ENCODE measurements around the gene ASB2. TPM values are rescaled to one million over a fixed set of nuclear protein-coding genes. Genes with fewer than 3 reads are reported as not detected.

Gene ASB2
- total and polyA plus RNA-seq, 4 donors = 9.1 to 57.0 (median 39.1) TPM

GRCh38 chr14:93921001-93921806 lies 55.2 kb downstream of the ASB2 start:
- no peak overlapping the region for H3K27ac ChIP-seq (ENCODE audit: low read depth in 1 of 2, low read length in 2 of 2)
- H3K36me3 ChIP-seq (ENCODE audit: control insufficient read depth in 1 of 2, insufficient read depth in 2 of 2, low read length in 1 of 2) = no peaks in the 10 kb centered on the region
- H3K4me1 ChIP-seq (ENCODE audit: control insufficient read depth in 1 of 2, insufficient read depth in 2 of 2, low read length in 2 of 2) = no peaks in the 10 kb centered on the region
- 84 to 87% methylated on average over 18 of the region's 18 CpGs for WGBS, 2 donors
- H3K9me3 ChIP-seq (ENCODE audit: control insufficient read depth, low read length) = no peaks in the 10 kb centered on the region
- H3K4me3 ChIP-seq (ENCODE audit: low read length in 2 of 2) = no peak overlapping the region
- intact Hi-C loops (cut with DNase I) = no loop called here
- no peak for ATAC-seq (ENCODE audit: low FRiP score)
- no peaks in the 10 kb centered on the region for H3K27me3 ChIP-seq (ENCODE audit: control insufficient read depth in 1 of 2, insufficient read depth in 2 of 2, low read length in 1 of 2)
- DNase-seq = no peak

GRCh38 chr14:93917141-93917540 lies 59.2 kb downstream of the ASB2 start:
- DNase-seq = peak in 1 of 2 donors; percentile 12
- no peak overlapping the region for H3K4me3 ChIP-seq (ENCODE audit: low read length in 2 of 2)
- 88% methylated on average over 7 of the region's 7 CpGs for WGBS, 2 donors
- intact Hi-C loops (cut with DNase I) = no loop called here
- no peaks in the 10 kb centered on the region for H3K9me3 ChIP-seq (ENCODE audit: control insufficient read depth, low read length)
- H3K27me3 ChIP-seq (ENCODE audit: control insufficient read depth in 1 of 2, insufficient read depth in 2 of 2, low read length in 1 of 2) = no peaks in the 10 kb centered on the region
- H3K4me1 ChIP-seq (ENCODE audit: control insufficient read depth in 1 of 2, insufficient read depth in 2 of 2, low read length in 2 of 2) = no peaks in the 10 kb centered on the region
- ATAC-seq (ENCODE audit: low FRiP score) = no peak
- no peaks in the 10 kb centered on the region for H3K36me3 ChIP-seq (ENCODE audit: control insufficient read depth in 1 of 2, insufficient read depth in 2 of 2, low read length in 1 of 2)
- no peak overlapping the region for H3K27ac ChIP-seq (ENCODE audit: low read depth in 1 of 2, low read length in 2 of 2)

GRCh38 chr14:93916498-93916897 lies 59.9 kb downstream of the ASB2 start:
- Histone ChIP-seq H3K27ac (ENCODE audit: low read depth in 1 of 2, low read length in 2 of 2) (no peak overlapping the region), H3K36me3 (ENCODE audit: control insufficient read depth in 1 of 2, insufficient read depth in 2 of 2, low read length in 1 of 2) (no peaks in the 10 kb centered on the region), H3K4me3 (ENCODE audit: low read length in 2 of 2) (no peak overlapping the region), H3K27me3 (ENCODE audit: control insufficient read depth in 1 of 2, insufficient read depth in 2 of 2, low read length in 1 of 2) (no peaks in the 10 kb centered on the region), H3K9me3 (ENCODE audit: control insufficient read depth, low read length) (no peaks in the 10 kb centered on the region), H3K4me1 (ENCODE audit: control insufficient read depth in 1 of 2, insufficient read depth in 2 of 2, low read length in 2 of 2) (no peaks in the 10 kb centered on the region)
- DNase-seq = no peak
- WGBS, 2 donors = 62 to 65% methylated on average over 3 of the region's 3 CpGs
- ATAC-seq (ENCODE audit: low FRiP score) = no peak
- intact Hi-C loops (cut with DNase I) = no loop called here

GRCh38 chr14:93915800-93916199 lies 60.6 kb downstream of the ASB2 start:
- no peaks in the 10 kb centered on the region for H3K36me3 ChIP-seq (ENCODE audit: control insufficient read depth in 1 of 2, insufficient read depth in 2 of 2, low read length in 1 of 2)
- H3K4me3 ChIP-seq (ENCODE audit: low read length in 2 of 2) = no peak overlapping the region
- WGBS, 2 donors = 8 to 14% methylated on average over 2 of the region's 2 CpGs
- DNase-seq (no peak), ATAC-seq (ENCODE audit: low FRiP score) (no peak)
- H3K27me3 ChIP-seq (ENCODE audit: control insufficient read depth in 1 of 2, insufficient read depth in 2 of 2, low read length in 1 of 2) = no peaks in the 10 kb centered on the region
- H3K27ac ChIP-seq (ENCODE audit: low read depth in 1 of 2, low read length in 2 of 2) = no peak overlapping the region
- no peaks in the 10 kb centered on the region for H3K4me1 ChIP-seq (ENCODE audit: control insufficient read depth in 1 of 2, insufficient read depth in 2 of 2, low read length in 2 of 2)
- intact Hi-C loops (cut with DNase I) = no loop called here
- no peaks in the 10 kb centered on the region for H3K9me3 ChIP-seq (ENCODE audit: control insufficient read depth, low read length)

- H3K36me3 ChIP-seq (ENCODE audit: control insufficient read depth in 1 of 2, insufficient read depth in 2 of 2, low read length in 1 of 2) = no peaks in the 10 kb centered on the region
- no peaks in the 10 kb centered on the region for H3K4me1 ChIP-seq (ENCODE audit: control insufficient read depth in 1 of 2, insufficient read depth in 2 of 2, low read length in 2 of 2)
- peak in 1 of 2 donors; percentile 21 for DNase-seq
- no peak for ATAC-seq (ENCODE audit: low FRiP score)
- no peak overlapping the region for H3K27ac ChIP-seq (ENCODE audit: low read depth in 1 of 2, low read length in 2 of 2)
- intact Hi-C loops (cut with DNase I) = no loop called here
- WGBS, 2 donors = 64% methylated on average over 14 of the region's 14 CpGs
- H3K4me3 ChIP-seq (ENCODE audit: low read length in 2 of 2) = no peak overlapping the region
- H3K9me3 ChIP-seq (ENCODE audit: control insufficient read depth, low read length) = no peaks in the 10 kb centered on the region
- no peaks in the 10 kb centered on the region for H3K27me3 ChIP-seq (ENCODE audit: control insufficient read depth in 1 of 2, insufficient read depth in 2 of 2, low read length in 1 of 2)
Observed at GRCh38 chr14:93915070-93915705, 61.2 kb downstream of the ASB2 start.

- intact Hi-C loops (cut with DNase I) = no loop called here
- 85 to 86% methylated on average over 4 of the region's 4 CpGs for WGBS, 2 donors
- H3K36me3 ChIP-seq (ENCODE audit: control insufficient read depth in 1 of 2, insufficient read depth in 2 of 2, low read length in 1 of 2) = no peaks in the 10 kb centered on the region
- H3K27me3 ChIP-seq (ENCODE audit: control insufficient read depth in 1 of 2, insufficient read depth in 2 of 2, low read length in 1 of 2) = no peaks in the 10 kb centered on the region
- DNase-seq (no peak), ATAC-seq (ENCODE audit: low FRiP score) (no peak)
- H3K27ac ChIP-seq (ENCODE audit: low read depth in 1 of 2, low read length in 2 of 2) = no peak overlapping the region
- H3K4me1 ChIP-seq (ENCODE audit: control insufficient read depth in 1 of 2, insufficient read depth in 2 of 2, low read length in 2 of 2) = no peaks in the 10 kb centered on the region
- H3K4me3 ChIP-seq (ENCODE audit: low read length in 2 of 2) = no peak overlapping the region
- H3K9me3 ChIP-seq (ENCODE audit: control insufficient read depth, low read length) = no peaks in the 10 kb centered on the region
Observed at GRCh38 chr14:93914278-93914677, 62.1 kb downstream of the ASB2 start.

GRCh38 chr14:93912782-93913181 lies 63.6 kb downstream of the ASB2 start:
- intact Hi-C loops (cut with DNase I) = no loop called here
- H3K9me3 ChIP-seq (ENCODE audit: control insufficient read depth, low read length) = no peaks in the 10 kb centered on the region
- H3K36me3 ChIP-seq (ENCODE audit: control insufficient read depth in 1 of 2, insufficient read depth in 2 of 2, low read length in 1 of 2) = no peaks in the 10 kb centered on the region
- no peaks in the 10 kb centered on the region for H3K27me3 ChIP-seq (ENCODE audit: control insufficient read depth in 1 of 2, insufficient read depth in 2 of 2, low read length in 1 of 2)
- no peak overlapping the region for H3K4me3 ChIP-seq (ENCODE audit: low read length in 2 of 2)
- H3K27ac ChIP-seq (ENCODE audit: low read depth in 1 of 2, low read length in 2 of 2) = no peak overlapping the region
- H3K4me1 ChIP-seq (ENCODE audit: control insufficient read depth in 1 of 2, insufficient read depth in 2 of 2, low read length in 2 of 2) = no peaks in the 10 kb centered on the region
- no peak for ATAC-seq (ENCODE audit: low FRiP score)
- DNase-seq = peak in 1 of 2 donors; percentile 7
- WGBS, 2 donors = 93 to 94% methylated on average over 4 of the region's 4 CpGs

GRCh38 chr14:93911975-93912615 lies 64.3 kb downstream of the ASB2 start:
- Histone ChIP-seq H3K4me1 (ENCODE audit: control insufficient read depth in 1 of 2, insufficient read depth in 2 of 2, low read length in 2 of 2) (no peaks in the 10 kb centered on the region), H3K27ac (ENCODE audit: low read depth in 1 of 2, low read length in 2 of 2) (no peak overlapping the region), H3K27me3 (ENCODE audit: control insufficient read depth in 1 of 2, insufficient read depth in 2 of 2, low read length in 1 of 2) (no peaks in the 10 kb centered on the region), H3K4me3 (ENCODE audit: low read length in 2 of 2) (no peak overlapping the region), H3K9me3 (ENCODE audit: control insufficient read depth, low read length) (no peaks in the 10 kb centered on the region), H3K36me3 (ENCODE audit: control insufficient read depth in 1 of 2, insufficient read depth in 2 of 2, low read length in 1 of 2) (no peaks in the 10 kb centered on the region)
- ATAC-seq (ENCODE audit: low FRiP score) (no peak), DNase-seq (peak in 1 of 2 donors; percentile 34)
- 85 to 90% methylated on average over 5 of the region's 5 CpGs for WGBS, 2 donors
- intact Hi-C loops (cut with DNase I) = no loop called here
